HG02571 (cell line): ENCODE data around the gene COA1.
"Not testable (repeated sequence)": the region's sequence is repeated elsewhere in the genome, so short reads cannot be mapped to it uniquely, and the experiment has no call there.

ENCODE experiments used
- ATAC-seq: cut with Tn5 transposase; IDR thresholded peaks from one replicate; pipeline ENCODE4 v1.9.1; 2021; ENCODE audit warnings: mild to moderate bottlenecking, moderate library complexity; ENCODE audit not compliant: unreplicated experiment

The COA1 gene

GRCh38 chr7:43636093-43636492, 93.2 kb downstream of the COA1 start:
- ATAC-seq: no peak

- no peak for ATAC-seq
Observed at GRCh38 chr7:43634384-43634783, 94.9 kb downstream of the COA1 start.

GRCh38 chr7:43632746-43633145, 96.6 kb downstream of the COA1 start:
- no peak for ATAC-seq

- ATAC-seq: no peak
Observed at GRCh38 chr7:43631559-43631958, 97.8 kb downstream of the COA1 start.

- ATAC-seq: no peak
Observed at GRCh38 chr7:43630482-43630881, 98.8 kb downstream of the COA1 start.

- ATAC-seq: no peak
Observed at GRCh38 chr7:43629857-43630256, 99.5 kb downstream of the COA1 start.

- ATAC-seq: no peak
Observed at GRCh38 chr7:43628431-43628830, 100.9 kb downstream of the COA1 start.

GRCh38 chr7:43627798-43628197, 101.5 kb downstream of the COA1 start:
- ATAC-seq: not testable (repeated sequence)

- no peak for ATAC-seq
Observed at GRCh38 chr7:43626695-43627094, 102.6 kb downstream of the COA1 start.

GRCh38 chr7:43625980-43626379, 103.3 kb downstream of the COA1 start:
- ATAC-seq: no peak

GRCh38 chr7:43625453-43625852, 103.9 kb downstream of the COA1 start:
- ATAC-seq: peak; percentile 52

GRCh38 chr7:43624156-43624555, 105.2 kb downstream of the COA1 start:
- no peak for ATAC-seq

- ATAC-seq: no peak
Observed at GRCh38 chr7:43621729-43622448, 107.4 kb downstream of the COA1 start.

- ATAC-seq: no peak
Observed at GRCh38 chr7:43619213-43620012, 109.9 kb downstream of the COA1 start.

- ATAC-seq: no peak
Observed at GRCh38 chr7:43618073-43618472, 111.2 kb downstream of the COA1 start.

GRCh38 chr7:43616977-43617376, 112.3 kb downstream of the COA1 start:
- ATAC-seq: no peak

- no peak for ATAC-seq
Observed at GRCh38 chr7:43615558-43616145, 113.7 kb downstream of the COA1 start.

GRCh38 chr7:43612599-43613589, 116.4 kb downstream of the COA1 start:
- ATAC-seq: peak; percentile 61

GRCh38 chr7:43612128-43612527, 117.2 kb downstream of the COA1 start:
- no peak for ATAC-seq

GRCh38 chr7:43609097-43609496, 120.2 kb downstream of the COA1 start:
- no peak for ATAC-seq

- ATAC-seq: no peak
Observed at GRCh38 chr7:43604251-43604650, 125.1 kb downstream of the COA1 start.
